GM21423 (cell line): Measurements from ENCODE around the gene PDE11A.

ENCODE experiments used
- ATAC-seq: cut with Tn5 transposase; IDR thresholded peaks from one replicate; pipeline ENCODE4 v1.9.1; 2021; ENCODE audit warnings: mild to moderate bottlenecking, moderate library complexity; ENCODE audit not compliant: unreplicated experiment

Gene PDE11A

DNA sequence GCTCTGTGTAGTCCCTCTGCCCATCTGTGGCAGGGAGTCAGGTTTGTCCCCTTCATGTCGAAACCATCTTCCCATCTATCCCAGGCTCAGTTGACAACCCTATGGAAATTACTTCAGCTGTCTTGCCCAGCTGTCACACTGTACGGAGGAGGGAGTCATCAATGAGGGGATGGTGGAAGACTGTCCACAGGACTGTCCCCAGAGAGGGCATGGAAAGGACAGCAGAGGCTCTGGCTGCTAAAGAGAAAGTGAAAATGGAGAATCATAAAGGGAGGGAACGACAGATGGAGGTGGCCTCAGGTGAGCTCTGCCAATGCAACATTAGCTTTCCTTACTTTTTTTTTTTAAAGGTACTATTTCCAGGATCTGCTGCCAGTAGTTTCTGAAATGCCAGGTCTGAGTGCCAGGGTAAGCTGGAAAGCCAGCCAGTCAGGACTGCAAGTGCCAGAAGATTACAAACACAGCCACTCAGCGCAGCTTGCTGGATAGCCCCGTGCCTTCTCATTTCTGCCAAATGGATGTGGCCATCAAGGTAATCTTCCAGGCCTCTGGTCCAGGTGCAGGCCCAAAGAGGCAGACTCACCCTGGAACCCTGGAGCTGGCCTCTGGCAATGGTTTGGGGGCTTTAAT, 487.2 kb downstream of the PDE11A start:
- no peak for ATAC-seq

DNA sequence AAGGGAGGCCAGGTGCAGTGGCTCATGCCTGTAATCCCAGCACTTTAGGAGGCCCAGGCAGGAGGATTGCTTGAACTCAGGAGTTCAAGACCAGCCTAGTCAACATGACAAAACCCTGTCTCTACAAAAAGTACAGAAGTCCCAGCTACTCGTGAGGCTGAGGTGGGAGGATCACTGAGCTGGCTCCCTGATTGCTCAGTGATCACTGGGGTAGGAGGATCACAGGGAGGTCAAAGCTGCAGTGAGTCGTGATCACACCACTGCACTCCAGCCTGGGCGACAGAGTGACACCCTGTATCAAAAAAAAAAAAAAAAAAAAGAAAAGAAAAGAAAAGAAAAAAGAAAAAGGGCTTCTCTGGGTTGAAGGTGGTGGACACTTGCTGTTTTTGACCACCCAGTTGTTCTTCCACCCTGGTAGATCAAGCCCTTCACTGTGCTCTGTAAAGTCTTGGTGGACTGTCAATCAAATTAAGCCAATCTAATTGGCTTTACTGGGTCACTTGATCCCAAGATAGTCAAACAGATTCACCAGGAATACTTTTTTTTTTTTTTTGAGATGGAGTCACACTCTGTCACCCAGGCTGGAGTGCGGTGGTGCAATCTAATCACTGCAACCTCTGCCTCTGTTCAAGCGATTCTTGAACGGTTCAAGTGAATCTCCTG, 488.4 kb downstream of the PDE11A start:
- ATAC-seq: no peak

DNA sequence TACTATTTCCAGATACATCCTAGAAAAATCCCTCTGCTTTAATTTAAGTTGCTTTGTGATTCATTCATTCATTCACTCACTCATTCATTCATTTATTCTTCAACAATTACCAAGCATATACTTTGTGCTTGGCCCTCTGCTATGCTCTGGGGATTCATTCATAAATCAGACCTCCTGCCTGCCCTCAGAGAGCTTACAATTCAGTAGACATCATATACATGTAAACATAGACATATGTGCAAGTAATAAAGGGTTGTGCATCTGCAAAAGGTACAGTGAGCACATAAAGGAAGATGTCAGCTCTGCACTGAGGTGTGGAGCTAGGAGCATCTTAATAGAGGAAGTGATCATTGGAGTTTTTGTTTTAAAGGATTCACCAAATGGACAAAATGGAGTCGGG, 490.6 kb downstream of the PDE11A start:
- no peak for ATAC-seq

DNA sequence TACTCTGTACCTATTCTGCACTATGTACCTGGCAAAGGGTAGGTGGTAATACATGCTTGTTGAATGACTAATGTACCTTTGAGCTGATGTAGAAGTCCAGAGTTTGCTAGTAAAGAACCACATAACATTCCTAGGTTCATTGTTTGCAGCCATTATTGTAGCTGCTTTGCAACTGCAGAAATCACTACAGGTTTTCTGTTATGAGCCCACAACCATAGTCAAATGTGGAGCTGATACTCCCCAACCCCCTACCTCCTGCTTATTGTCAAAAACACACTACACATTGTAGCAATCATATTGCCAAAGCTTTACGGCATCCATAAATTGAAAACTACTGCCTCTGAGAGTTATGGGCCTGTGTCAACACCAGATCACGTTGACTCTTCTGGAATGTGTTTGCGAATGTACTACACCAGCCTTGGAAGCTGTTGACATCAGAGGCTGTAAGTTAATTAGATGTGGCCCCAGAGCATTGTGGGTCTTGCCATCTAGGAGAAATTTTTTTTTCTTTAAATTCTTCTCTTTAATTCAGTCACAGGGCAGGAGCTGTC, 493.0 kb downstream of the PDE11A start:
- no peak for ATAC-seq

DNA sequence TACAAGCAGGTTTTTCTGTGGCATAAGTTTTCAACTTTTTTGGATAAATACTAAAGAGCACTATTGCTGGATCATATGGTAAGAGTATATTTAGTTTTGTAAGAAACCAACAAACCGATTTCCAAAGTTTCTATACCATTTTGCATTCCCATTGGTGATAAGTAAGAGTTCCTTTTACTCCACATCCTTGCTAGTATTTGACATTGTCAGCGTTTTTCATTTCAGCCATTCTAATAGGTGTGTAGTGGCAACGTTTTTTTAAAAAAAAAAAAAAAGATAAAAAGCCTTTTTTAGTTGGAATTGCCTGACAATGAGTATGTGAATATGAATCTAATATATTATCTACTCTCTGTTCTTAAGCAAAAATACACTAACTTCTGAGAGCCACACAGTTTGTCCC, 494.1 kb downstream of the PDE11A start:
- ATAC-seq: no peak

DNA sequence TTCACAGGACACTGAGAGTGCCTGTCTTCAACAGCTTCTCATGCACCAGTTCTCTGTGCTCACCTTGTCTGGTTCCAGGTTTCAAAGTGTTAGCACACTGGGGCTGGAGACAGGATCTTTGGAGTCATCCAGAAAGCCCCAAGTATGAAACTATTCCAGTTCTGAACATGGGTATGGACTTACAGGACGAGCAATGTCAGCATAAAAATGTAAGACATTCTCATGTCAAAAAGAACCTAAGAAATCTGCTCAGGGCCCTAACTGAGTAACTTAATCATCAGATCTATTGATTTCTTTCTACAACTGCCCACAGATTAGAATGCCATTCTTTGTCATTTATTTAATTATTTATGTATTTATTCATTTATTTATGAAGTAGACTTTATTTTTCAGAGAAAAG, 495.5 kb downstream of the PDE11A start:
- no peak for ATAC-seq

DNA sequence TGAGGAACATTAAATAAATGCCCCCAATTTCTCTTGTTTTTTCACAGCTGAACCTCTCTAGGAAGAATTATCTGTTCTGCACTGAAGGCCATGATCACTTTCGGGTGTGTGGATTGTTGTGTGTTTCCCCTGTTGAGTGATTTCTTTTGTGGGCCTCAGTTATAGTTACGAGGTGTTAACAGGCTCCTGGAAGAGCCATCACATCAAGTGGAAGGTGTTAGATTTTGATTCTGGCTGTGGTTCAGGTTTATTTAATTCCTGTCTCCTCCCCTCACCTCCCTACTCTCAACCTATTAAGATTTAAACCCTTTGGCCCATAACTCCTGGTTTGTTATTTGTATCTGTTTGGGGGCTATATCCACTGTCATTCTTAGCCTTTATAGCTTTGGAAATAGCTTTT, 497.2 kb downstream of the PDE11A start:
- no peak for ATAC-seq

DNA sequence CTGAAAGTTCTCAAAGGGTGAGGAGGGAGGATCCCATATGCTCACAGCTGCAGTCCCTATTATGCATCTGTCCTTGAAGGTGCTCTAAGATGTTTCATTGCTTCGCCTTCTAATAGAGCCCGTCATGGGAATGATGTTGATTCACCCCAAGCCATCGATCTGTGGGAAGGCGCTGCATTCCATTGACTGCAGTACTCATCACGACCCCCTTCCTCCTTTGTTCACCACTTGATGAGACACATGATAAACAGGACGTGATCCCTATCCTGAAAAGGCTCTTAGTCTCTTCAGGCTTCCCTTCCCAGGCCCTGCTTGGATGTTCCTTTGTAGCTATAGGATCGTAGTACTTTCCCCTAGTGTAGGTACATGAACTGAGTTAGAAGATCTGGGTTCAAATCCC, 498.2 kb downstream of the PDE11A start:
- ATAC-seq: no peak
